IPS DF 6.9 (cell line): ENCODE results near the gene KRTAP2-3.
"Not testable (repeated sequence)": the region's sequence is repeated elsewhere in the genome, so short reads cannot be mapped to it uniquely, and the experiment has no call there.

ENCODE experiments used
- DNase-seq: peaks from one replicate; pipeline ENCODE4 v3.0.0-alpha.2; 2013; ENCODE audit warnings: low read depth, low spot score
- H3K27ac ChIP-seq: one replicate; pipeline ENCODE4 v1.5.1; 2013; ENCODE audit warnings: low read length, control low read depth
- H3K27me3 ChIP-seq: 2 replicates; pipeline ENCODE4 v1.6.1; 2013; ENCODE audit warnings: mild to moderate bottlenecking, low read length; ENCODE audit not compliant: control insufficient read depth, insufficient read depth
- H3K36me3 ChIP-seq: 2 replicates; pipeline ENCODE4 v1.6.1; 2013; ENCODE audit warnings: low read length; ENCODE audit not compliant: control insufficient read depth, insufficient read depth
- H3K4me1 ChIP-seq: 2 replicates; pipeline ENCODE4 v1.6.1; 2013; ENCODE audit warnings: low read length; ENCODE audit not compliant: control insufficient read depth, insufficient read depth
- H3K4me3 ChIP-seq: 2 replicates; pipeline ENCODE4 v1.5.1; 2013; ENCODE audit warnings: mild to moderate bottlenecking, low read length
- H3K9me3 ChIP-seq: 2 replicates; pipeline ENCODE4 v1.6.1; 2013; ENCODE audit warnings: low read length, inconsistent platforms; ENCODE audit not compliant: control insufficient read depth, insufficient read depth
- WGBS: extraction: QIAGEN DNeasy Blood & Tissue Kit; methylation state at CpG from one replicate; pipeline ENCODE4 v1.1.7; 2013; ENCODE audit warnings: mixed read lengths, missing lambda C conversion rate; ENCODE audit not compliant: insufficient read length, insufficient coverage; 5-methylcytosine and 5-hydroxymethylcytosine counted together

The KRTAP2-3 gene

GRCh38 chr17:41098042-41098441, 38.1 kb upstream of the KRTAP2-3 start, which contains the start of gene KRTAP4-8:
Gene KRTAP4-8, minus strand, starts transcription at chr17:41098142. Its CDS starts 58 bp downstream, at chr17:41098084.
- H3K27ac ChIP-seq, result no peak within 1 kb of the TSS

GRCh38 chr17:41096055-41096454, 36.1 kb upstream of the KRTAP2-3 start:
- no peak for DNase-seq
- H3K36me3 ChIP-seq, result no peaks in the 10 kb centered on the region
- no peak overlapping the region for H3K27ac ChIP-seq
- no CpG with 5 or more reads among the region's 7 CpGs for WGBS
- no peak overlapping the region for H3K4me3 ChIP-seq
- H3K9me3 ChIP-seq, result no peaks in the 10 kb centered on the region
- H3K4me1 ChIP-seq, result peaks cover 2% of the 10 kb centered on the region; the same call in 1 of the 2 replicates
- H3K27me3 ChIP-seq, result no peaks in the 10 kb centered on the region

More at GRCh38 chr17:41098042-41098441, 38.1 kb upstream of the KRTAP2-3 start, which contains the start of gene KRTAP4-8:
- no peak for DNase-seq
- no CpG with 5 or more reads among the region's 4 CpGs for WGBS
- no peaks in the 10 kb centered on the region for H3K9me3 ChIP-seq
- no peak within 1 kb of the TSS for H3K4me3 ChIP-seq
- H3K36me3 ChIP-seq, result no peaks in the 10 kb centered on the region
- peaks cover 5% of the 10 kb centered on the region; the same call in 1 of the 2 replicates for H3K4me1 ChIP-seq
- H3K27me3 ChIP-seq, result no peaks in the 10 kb centered on the region

- DNase-seq, H3K36me3 ChIP-seq: not testable (repeated sequence)
These were observed 28.9 kb upstream of the KRTAP2-3 start for GRCh38 chr17:41088760-41089352.

GRCh38 chr17:41084100-41084856, 24.4 kb upstream of the KRTAP2-3 start, which contains the start of gene KRTAP4-7:
Gene KRTAP4-7, plus strand, starts transcription at chr17:41084150. Its CDS starts 57 bp downstream, at chr17:41084207.
- H3K4me1 ChIP-seq, H3K36me3 ChIP-seq, DNase-seq, H3K9me3 ChIP-seq, H3K4me3 ChIP-seq, H3K27ac ChIP-seq, H3K27me3 ChIP-seq: not testable (repeated sequence)
- no CpG with 5 or more reads among the region's 14 CpGs for WGBS

More at GRCh38 chr17:41088760-41089352, 28.9 kb upstream of the KRTAP2-3 start:
- not testable (repeated sequence) for H3K9me3 ChIP-seq, H3K4me3 ChIP-seq, H3K27ac ChIP-seq, H3K4me1 ChIP-seq, H3K27me3 ChIP-seq
- no CpG with 5 or more reads among the region's 4 CpGs for WGBS

GRCh38 chr17:41083427-41083826, 23.5 kb upstream of the KRTAP2-3 start:
- H3K4me3 ChIP-seq, H3K4me1 ChIP-seq, DNase-seq, H3K9me3 ChIP-seq, H3K27me3 ChIP-seq, H3K36me3 ChIP-seq, H3K27ac ChIP-seq: not testable (repeated sequence)
- no CpG with 5 or more reads among the region's 2 CpGs for WGBS

GRCh38 chr17:41082626-41083025, 22.7 kb upstream of the KRTAP2-3 start:
- H3K9me3 ChIP-seq, result no peaks in the 10 kb centered on the region
- no peak overlapping the region for H3K27ac ChIP-seq
- no peaks in the 10 kb centered on the region for H3K36me3 ChIP-seq
- DNase-seq, result no peak
- H3K27me3 ChIP-seq, result no peaks in the 10 kb centered on the region
- WGBS, result no CpG with 5 or more reads among the region's 4 CpGs
- H3K4me3 ChIP-seq, result no peak overlapping the region
- H3K4me1 ChIP-seq, result no peaks in the 10 kb centered on the region; the same call in 1 of the 2 replicates

- Histone ChIP-seq H3K36me3 (no peaks in the 10 kb centered on the region), H3K4me1 (no peaks in the 10 kb centered on the region), H3K27ac (no peak overlapping the region), H3K27me3 (no peaks in the 10 kb centered on the region), H3K9me3 (no peaks in the 10 kb centered on the region), H3K4me3 (no peak overlapping the region)
- DNase-seq, result no peak
These were observed 16.9 kb upstream of the KRTAP2-3 start for GRCh38 chr17:41076788-41077187.

- no peaks in the 10 kb centered on the region for H3K27me3 ChIP-seq
- no peak overlapping the region for H3K27ac ChIP-seq
- H3K4me1 ChIP-seq, result no peaks in the 10 kb centered on the region
- H3K36me3 ChIP-seq, result no peaks in the 10 kb centered on the region
- DNase-seq, result no peak
- H3K4me3 ChIP-seq, result no peak overlapping the region
- no CpG with 5 or more reads among the region's 2 CpGs for WGBS
- no peaks in the 10 kb centered on the region for H3K9me3 ChIP-seq
These were observed 13.8 kb upstream of the KRTAP2-3 start for GRCh38 chr17:41073676-41074075.

GRCh38 chr17:41071606-41072360, 11.9 kb upstream of the KRTAP2-3 start:
- Histone ChIP-seq H3K4me3 (no peak overlapping the region), H3K27ac (no peak overlapping the region), H3K9me3 (no peaks in the 10 kb centered on the region), H3K27me3 (no peaks in the 10 kb centered on the region), H3K4me1 (no peaks in the 10 kb centered on the region), H3K36me3 (no peaks in the 10 kb centered on the region)
- DNase-seq, result no peak
- no CpG with 5 or more reads among the region's 5 CpGs for WGBS

GRCh38 chr17:41069031-41069430, 9.1 kb upstream of the KRTAP2-3 start:
- no peak for DNase-seq
- Histone ChIP-seq H3K9me3 (no peaks in the 10 kb centered on the region), H3K27ac (no peak overlapping the region), H3K36me3 (no peaks in the 10 kb centered on the region), H3K27me3 (no peaks in the 10 kb centered on the region), H3K4me3 (no peak overlapping the region), H3K4me1 (no peaks in the 10 kb centered on the region)
- WGBS, result no CpG with 5 or more reads among the region's 3 CpGs
